GOT3 (cell line): Measurements from ENCODE around the gene CC2D2B.
A peak's percentile ranks its signal among the peaks of the same experiment; 100 is the strongest.
"Not testable (repeated sequence)": the region's sequence is repeated elsewhere in the genome, so short reads cannot be mapped to it uniquely, and the experiment has no call there.

Experiments used
- DNase-seq: peaks from one replicate; lab custom pipeline; 2025; ENCODE audit warnings: mixed read lengths; lab: John Stamatoyannopoulos, UW

The CC2D2B gene

GRCh38 chr10:96017191-96017687, 109.5 kb downstream of the CC2D2B start:
- no peak for DNase-seq

GRCh38 chr10:96021332-96021731, 113.6 kb downstream of the CC2D2B start:
- DNase-seq: no peak

DNA sequence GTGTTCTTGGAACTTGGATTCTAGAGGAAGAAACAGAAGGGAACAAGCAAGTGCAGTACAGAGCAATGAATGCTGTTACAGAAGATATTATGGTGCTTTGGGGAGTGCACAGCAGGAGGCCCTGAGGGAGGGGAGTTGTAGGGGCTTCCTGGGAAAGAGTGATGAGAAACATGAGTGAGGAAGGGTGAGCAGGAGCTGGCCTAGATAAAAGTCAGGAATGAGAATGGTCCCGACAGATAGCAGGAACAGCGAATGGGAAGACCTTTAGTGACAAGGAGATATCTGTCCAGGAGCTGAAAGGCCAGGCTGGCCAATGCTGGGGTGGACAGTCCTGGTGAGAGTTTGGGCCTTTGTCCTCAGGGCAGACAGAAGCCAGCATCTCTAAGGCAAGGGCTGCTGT, 115.0 kb downstream of the CC2D2B start:
- DNase-seq: no peak

- DNase-seq: no peak
Measured at GRCh38 chr10:96023168-96023567, 115.4 kb downstream of the CC2D2B start.

GRCh38 chr10:96025566-96025965, 117.8 kb downstream of the CC2D2B start:
- no peak for DNase-seq

GRCh38 chr10:96034625-96035024, 126.8 kb downstream of the CC2D2B start:
- DNase-seq: no peak

DNA sequence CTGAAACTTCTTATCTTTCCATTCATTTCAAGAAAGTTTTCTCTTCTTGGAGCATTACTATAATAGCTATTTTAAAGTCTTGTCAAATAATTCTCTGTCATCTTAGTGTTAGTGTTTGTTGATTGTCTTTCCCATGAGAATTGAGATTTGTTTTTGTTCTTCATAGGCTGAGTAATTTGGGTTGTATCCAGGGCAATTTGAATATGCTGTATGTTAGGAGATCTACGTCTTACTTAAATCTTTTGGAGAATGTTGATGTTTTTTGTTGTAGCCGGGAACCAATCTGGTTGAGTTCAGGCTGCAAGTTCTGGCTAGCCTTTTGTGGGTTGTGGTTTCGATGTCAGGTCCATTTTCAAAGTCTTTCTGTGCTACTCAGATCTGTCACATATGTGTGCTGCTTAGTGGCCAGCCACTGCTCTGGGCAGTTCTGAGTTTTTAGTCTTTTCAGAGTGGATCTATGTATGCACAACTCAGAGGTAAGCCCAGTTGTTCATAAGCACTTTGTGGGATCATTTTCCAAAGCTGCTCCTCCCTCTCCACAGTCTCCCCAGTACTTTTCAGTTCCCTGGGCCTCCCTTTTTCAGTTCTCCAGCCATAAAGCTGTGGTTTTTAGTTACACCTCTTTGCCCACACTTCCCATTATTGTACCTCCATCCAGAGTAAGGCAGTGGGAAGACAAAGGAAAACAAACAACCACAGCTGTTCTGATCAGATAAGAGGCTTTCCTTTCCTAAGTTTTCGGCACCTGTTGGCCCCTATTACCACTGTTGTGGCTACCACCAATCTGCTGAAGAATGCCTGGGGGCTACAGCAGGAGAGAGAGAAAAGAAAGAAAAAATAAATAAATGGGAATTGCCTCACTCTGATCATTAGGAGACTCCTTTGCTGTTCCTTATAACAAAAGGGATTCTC, 131.0 kb downstream of the CC2D2B start:
- no peak for DNase-seq

- no peak for DNase-seq
Measured at GRCh38 chr10:96041146-96041545, 133.4 kb downstream of the CC2D2B start.

DNA sequence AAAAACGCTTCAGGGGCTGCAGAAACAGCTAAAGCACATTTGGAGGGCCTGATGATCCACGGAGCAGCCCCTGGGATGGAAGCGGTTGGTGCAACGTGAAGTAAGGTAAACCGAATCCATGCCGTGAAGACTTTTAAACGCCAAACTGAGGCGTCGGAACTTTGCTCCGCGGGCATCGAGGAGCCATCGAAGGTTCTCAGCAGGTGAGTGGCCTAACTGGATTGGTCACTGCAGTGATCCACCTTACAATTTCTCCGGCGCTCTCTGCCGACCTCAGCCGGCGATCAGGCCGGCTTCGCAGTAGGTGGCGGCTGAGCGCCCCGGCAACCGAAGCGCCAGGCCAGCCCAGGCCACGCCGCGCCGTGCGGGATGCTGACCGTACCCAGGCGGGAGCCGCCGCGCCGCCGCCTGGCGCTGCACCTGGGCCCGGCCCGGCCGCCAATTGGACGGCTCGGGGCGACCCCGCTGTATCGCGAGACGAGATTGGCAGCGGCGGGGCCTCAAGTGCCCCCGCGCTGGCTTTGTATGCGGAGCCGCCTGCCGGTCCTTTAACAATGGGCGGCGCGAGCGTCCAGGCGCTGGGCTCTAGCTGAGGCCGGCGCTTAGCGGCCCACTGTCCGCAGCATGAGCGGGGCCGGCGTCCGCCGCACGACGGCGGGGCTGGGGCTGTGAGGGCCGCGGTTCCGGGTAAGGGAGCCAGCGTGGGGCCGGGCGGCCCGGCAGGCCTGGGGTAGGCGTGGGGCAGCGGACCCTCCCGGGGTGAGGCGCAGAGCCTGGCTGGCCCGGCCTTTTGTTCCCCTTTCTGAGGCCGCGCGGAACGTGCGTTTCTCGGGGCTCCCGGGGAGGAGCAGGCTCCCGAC, 135.5 kb downstream of the CC2D2B start, which contains the start of gene CCNJ:
Gene CCNJ (plus strand): TSS at position 551 of the 860 bp plus-strand sequence. CDS start 811 bp downstream, outside the sequence.
- peak; percentile 58 for DNase-seq

DNA sequence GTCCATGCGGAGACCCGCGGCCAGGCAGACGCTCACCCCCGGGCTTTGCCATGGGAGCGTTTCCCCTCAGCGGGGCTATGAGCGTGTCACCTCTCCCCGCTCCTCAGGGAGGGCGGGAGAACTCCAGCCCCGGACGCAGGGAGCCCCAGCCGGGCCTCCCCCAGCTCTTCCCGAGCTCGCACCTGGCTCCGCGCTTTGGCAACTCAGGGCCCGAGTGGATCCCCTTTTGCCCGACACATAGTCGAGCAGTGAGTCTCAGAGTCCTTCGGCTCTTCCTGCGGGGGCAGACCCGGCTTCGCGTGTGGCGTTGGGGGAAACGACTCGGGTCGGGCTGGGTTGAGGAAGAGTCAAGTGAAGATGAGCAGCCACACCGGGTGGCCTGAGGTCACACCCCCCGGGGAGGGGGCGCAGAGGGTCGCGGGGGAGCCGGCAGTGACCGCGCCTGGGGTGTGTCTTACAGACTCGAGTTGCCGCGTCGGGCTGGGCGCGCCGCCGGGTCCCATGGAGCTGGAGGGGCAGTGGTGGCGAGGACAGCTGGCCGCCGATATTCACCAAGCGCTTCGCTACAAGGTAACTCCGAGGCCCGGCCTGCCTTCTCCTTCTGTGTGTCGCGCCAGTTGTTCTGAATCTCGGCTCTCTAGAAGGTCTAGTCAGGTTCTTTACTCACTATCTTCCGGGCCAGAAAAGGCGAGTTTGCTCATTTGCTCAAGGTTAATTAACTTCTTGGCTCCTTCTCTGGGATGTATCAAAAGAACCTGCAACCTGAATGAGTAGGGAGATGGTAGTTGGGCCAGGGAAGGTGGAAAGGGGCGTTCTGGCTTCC, 136.3 kb downstream of the CC2D2B start:
- DNase-seq: no peak

DNA sequence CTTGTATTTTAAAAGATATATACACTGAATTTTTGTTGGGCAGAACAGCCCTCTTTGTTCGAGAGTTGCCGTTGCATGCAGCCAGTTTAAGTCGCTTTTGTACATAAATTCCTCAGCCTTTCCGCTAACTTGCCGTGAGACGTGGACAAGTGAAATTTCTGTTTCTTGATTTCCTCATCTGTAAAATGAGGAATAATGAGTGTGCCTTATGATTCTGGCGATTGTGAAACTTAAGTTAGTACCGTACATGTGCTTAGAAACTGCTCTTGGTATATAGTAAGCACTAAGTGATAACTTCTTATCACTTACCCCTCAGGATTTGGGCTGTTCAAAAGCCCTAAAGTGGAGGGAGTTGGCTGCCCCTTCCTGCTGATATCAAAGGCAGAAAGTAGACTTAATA, 137.0 kb downstream of the CC2D2B start:
- no peak for DNase-seq

GRCh38 chr10:96046546-96046945, 138.8 kb downstream of the CC2D2B start:
- DNase-seq: no peak

- no peak for DNase-seq
Measured at GRCh38 chr10:96047004-96047649, 139.4 kb downstream of the CC2D2B start.

GRCh38 chr10:96047925-96048324, 140.2 kb downstream of the CC2D2B start:
- DNase-seq: not testable (repeated sequence)

GRCh38 chr10:96049340-96049739, 141.6 kb downstream of the CC2D2B start:
- no peak for DNase-seq

GRCh38 chr10:96053985-96054384, 146.2 kb downstream of the CC2D2B start:
- DNase-seq: no peak

GRCh38 chr10:96056787-96057186, 149.0 kb downstream of the CC2D2B start:
- DNase-seq: no peak

GRCh38 chr10:96061232-96061631, 153.5 kb downstream of the CC2D2B start:
- no peak for DNase-seq

DNA sequence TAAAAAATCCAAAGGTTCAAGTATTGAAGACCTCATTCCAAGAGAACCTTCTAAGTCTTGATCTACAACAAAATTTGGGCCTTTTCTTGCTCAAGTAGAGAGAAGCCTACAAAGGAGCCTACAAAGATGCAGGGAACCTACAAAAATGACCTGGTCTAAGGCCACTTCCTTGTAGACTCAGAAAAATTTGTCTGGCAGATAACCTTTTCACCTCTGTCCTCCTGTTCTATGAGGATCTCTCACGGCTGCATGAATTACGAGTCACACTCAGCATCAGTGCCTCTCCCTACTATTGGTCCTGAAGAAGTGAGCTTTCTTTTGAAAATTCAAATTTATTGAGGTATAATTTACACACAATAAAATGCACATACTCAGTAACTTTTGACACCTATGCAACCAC, 164.9 kb downstream of the CC2D2B start:
- no peak for DNase-seq

DNA sequence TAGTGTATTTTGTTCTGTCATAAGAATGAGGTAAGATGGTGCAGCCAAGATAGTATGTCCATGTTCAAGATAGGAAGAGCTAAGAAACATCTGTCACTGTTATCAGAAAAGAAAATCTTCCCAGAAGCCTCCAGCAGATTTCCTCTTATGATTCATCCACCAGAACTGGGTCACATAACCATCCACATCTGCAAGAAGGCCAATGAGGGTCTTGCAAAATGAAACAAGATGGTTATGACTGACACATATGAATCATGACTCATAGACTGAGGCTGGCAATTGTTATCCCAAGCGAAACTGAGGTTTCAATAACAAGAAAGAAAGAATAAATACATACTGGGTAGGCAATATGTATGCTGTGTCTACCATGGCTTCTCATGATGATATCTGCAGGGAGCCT, 165.9 kb downstream of the CC2D2B start:
- DNase-seq: no peak

DNA sequence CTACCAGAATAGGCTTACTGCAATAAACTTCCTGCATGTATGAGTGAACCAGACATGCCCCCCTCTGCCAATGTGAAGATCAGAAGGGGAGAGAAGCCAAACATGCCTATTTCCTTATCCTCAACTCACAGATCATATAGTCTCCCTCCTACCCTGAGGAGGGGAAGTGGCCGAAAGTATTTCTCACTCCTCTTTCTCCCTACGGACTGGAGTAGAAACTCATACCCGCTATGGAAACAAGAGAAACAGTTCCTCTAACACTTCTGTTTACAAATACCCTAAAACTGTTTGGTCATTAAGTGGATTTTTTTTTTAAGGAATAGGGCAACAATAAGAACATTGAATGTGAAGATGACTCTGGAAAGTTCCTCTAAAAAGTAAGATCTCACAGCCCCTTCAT, 167.0 kb downstream of the CC2D2B start:
- DNase-seq: no peak
